22Rv1 (cell line): ENCODE data around the gene LUZP4.

Experiments used
- ZFX ChIP-seq: fragments of 450-650 bp; IDR thresholded peaks from 2 replicates; pipeline ENCODE4 v1.6.1; 2017; ENCODE audit warnings: antibody characterized with exemption, borderline replicate concordance
- TF ChIP-seq, protein P1 (sequence below): fragments of 450-650 bp; IDR thresholded peaks from 2 replicates; pipeline ENCODE4 v1.5.1; 2017; ENCODE audit warnings: mild to moderate bottlenecking

DNA sequence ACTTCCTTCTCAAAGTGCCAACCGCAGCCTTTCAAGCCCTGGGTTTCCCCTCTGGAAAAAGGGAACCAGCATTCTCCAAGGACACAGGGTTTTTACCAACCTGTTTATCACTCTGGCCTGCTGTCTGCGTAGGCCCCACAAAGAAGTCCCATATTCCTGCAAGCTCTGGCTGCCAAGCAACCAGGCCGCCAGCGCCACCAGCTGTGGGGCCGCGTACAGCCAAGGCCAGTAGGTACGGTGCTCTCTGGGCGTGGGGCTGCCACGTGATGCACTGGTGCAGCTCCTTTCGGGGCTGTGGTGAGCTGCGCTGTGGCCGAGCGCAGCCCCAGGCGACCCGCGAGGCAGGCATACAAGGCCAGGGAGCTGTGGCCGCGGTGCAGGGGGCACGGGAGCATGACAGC lies 22.1 kb downstream of the LUZP4 start:
- TF ChIP-seq, protein P1, sequence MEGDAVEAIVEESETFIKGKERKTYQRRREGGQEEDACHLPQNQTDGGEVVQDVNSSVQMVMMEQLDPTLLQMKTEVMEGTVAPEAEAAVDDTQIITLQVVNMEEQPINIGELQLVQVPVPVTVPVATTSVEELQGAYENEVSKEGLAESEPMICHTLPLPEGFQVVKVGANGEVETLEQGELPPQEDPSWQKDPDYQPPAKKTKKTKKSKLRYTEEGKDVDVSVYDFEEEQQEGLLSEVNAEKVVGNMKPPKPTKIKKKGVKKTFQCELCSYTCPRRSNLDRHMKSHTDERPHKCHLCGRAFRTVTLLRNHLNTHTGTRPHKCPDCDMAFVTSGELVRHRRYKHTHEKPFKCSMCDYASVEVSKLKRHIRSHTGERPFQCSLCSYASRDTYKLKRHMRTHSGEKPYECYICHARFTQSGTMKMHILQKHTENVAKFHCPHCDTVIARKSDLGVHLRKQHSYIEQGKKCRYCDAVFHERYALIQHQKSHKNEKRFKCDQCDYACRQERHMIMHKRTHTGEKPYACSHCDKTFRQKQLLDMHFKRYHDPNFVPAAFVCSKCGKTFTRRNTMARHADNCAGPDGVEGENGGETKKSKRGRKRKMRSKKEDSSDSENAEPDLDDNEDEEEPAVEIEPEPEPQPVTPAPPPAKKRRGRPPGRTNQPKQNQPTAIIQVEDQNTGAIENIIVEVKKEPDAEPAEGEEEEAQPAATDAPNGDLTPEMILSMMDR = no peak
- no peak for TF ChIP-seq ZFX
